Cardiac fibroblast (primary cell): ENCODE measurements around the gene SCMH1.
"Not testable (repeated sequence)": the region's sequence is repeated elsewhere in the genome, so short reads cannot be mapped to it uniquely, and the experiment has no call there.

Experiments
- DNase-seq, 2 donors: peaks; one replicate each; pipeline versions ENCODE4 v3.0.0 to v3.0.0-alpha.2; 2010; ENCODE audit warnings: low read depth in 2 of 2
- H3K4me3 ChIP-seq, 2 donors: replicated peaks in 1 of 2; 1 replicate in 1 of 2; 2 replicates in 1 of 2; pipeline ENCODE4 v1.5.1; 2011; ENCODE audit warnings: low read depth in 2 of 2, low read length in 2 of 2, mild to moderate bottlenecking in 2 of 2, moderate library complexity in 1 of 2
- TF ChIP-seq, protein P1 (sequence below): IDR thresholded peaks from one replicate; pipeline ENCODE4 v1.5.1; 2011; ENCODE audit warnings: low read depth, mild to moderate bottlenecking, low read length, inconsistent platforms

SCMH1 gene

GRCh38 chr1:41233708-41234107, 8.4 kb downstream of the SCMH1 start:
- H3K4me3 ChIP-seq = no peak overlapping the region
- TF ChIP-seq, protein P1, sequence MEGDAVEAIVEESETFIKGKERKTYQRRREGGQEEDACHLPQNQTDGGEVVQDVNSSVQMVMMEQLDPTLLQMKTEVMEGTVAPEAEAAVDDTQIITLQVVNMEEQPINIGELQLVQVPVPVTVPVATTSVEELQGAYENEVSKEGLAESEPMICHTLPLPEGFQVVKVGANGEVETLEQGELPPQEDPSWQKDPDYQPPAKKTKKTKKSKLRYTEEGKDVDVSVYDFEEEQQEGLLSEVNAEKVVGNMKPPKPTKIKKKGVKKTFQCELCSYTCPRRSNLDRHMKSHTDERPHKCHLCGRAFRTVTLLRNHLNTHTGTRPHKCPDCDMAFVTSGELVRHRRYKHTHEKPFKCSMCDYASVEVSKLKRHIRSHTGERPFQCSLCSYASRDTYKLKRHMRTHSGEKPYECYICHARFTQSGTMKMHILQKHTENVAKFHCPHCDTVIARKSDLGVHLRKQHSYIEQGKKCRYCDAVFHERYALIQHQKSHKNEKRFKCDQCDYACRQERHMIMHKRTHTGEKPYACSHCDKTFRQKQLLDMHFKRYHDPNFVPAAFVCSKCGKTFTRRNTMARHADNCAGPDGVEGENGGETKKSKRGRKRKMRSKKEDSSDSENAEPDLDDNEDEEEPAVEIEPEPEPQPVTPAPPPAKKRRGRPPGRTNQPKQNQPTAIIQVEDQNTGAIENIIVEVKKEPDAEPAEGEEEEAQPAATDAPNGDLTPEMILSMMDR = no peak
- DNase-seq = no peak

DNA sequence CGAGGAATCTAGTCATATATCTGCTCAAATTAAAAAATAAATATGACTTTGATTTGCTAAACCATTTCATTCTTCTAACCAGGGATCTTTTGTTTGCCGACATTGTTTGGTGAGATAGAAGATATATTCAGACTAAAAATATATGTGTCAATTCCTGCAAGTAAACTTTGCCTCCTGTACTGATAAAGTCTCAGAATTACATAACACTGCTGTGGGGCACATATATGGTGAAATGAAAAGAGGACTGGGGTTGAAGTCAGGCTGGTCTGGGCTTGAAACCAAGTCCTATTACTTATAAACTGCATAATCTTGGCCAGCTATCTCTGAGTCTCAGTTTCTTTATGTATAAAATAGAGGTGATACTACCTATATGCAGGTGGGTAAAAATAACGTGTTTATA, 9.8 kb downstream of the SCMH1 start:
- TF ChIP-seq, protein P1 = no peak
- H3K4me3 ChIP-seq = no peak overlapping the region
- peak in 1 of 2 donors; percentile 15 for DNase-seq

DNA sequence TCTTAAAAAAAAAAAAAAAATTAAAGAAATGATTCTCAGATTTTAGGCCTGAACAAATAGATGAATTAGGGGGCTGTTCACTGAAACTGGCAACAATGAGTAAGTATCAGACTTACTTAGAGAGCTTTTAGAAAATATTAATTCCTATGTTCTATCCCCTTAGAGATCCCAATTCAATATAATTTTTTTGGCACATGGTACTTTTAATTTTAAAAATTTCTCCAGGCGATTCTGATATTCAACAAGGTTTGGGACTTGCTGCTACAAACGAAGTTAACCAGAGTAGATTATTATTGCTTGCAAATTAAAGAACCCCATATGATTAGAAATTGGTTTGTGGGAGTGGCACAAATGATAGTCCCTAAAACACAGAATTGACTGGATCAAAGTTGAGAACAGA, 11.4 kb downstream of the SCMH1 start:
- H3K4me3 ChIP-seq = no peak overlapping the region
- no peak for DNase-seq
- TF ChIP-seq, protein P1 = no peak

DNA sequence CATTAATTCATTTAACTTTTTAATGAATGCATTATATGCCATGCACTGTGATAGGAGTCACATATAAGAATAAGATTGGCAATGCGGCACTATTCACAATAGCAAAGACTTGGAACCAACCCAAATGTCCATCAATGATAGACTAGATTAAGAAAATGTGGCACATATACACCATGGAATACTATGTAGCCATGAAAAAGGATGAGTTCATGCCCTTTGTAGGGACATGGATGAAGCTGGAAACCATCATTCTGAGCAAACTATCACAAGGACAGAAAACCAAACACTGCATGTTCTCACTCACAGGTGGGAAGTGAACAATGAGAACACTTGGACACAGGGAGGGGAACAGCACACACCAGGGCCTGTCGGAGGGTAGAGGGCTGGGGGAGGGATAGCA, 12.9 kb downstream of the SCMH1 start:
- H3K4me3 ChIP-seq, DNase-seq: not testable (repeated sequence)

- TF ChIP-seq, protein P1 = no peak
- no peak for DNase-seq
- no peak overlapping the region for H3K4me3 ChIP-seq
These were observed 15.2 kb downstream of the SCMH1 start for GRCh38 chr1:41226815-41227434.

GRCh38 chr1:41225495-41225894, 16.6 kb downstream of the SCMH1 start:
- no peak overlapping the region for H3K4me3 ChIP-seq
- no peak for DNase-seq
- TF ChIP-seq, protein P1 = no peak

GRCh38 chr1:41222496-41222895, 19.6 kb downstream of the SCMH1 start:
- TF ChIP-seq, protein P1 = no peak
- H3K4me3 ChIP-seq = no peak overlapping the region
- DNase-seq = peak; percentile 23 to 46
